Peyer's patch (tissue), 4 donors: ENCODE measurements around the gene PRXL2B.

ENCODE experiments used
- CTCF ChIP-seq, 6 experiments: fragments of 450-650 bp in 4 of 6; fragments of 200-600 bp in 2 of 6; sonication (generic) in 1 of 6; IDR thresholded peaks; one replicate each; pipeline ENCODE4 v1.5.1; 2017 to 2019; ENCODE audit warnings: antibody characterized with exemption in 6 of 6, mild to moderate bottlenecking in 3 of 6, moderate library complexity in 1 of 6
- POLR2A ChIP-seq, 2 donors: fragments of 450-650 bp; IDR thresholded peaks; one replicate each; pipeline ENCODE4 v1.5.1; 2017; ENCODE audit warnings: antibody characterized with exemption in 2 of 2, mild to moderate bottlenecking in 2 of 2, moderate library complexity in 2 of 2

DNA sequence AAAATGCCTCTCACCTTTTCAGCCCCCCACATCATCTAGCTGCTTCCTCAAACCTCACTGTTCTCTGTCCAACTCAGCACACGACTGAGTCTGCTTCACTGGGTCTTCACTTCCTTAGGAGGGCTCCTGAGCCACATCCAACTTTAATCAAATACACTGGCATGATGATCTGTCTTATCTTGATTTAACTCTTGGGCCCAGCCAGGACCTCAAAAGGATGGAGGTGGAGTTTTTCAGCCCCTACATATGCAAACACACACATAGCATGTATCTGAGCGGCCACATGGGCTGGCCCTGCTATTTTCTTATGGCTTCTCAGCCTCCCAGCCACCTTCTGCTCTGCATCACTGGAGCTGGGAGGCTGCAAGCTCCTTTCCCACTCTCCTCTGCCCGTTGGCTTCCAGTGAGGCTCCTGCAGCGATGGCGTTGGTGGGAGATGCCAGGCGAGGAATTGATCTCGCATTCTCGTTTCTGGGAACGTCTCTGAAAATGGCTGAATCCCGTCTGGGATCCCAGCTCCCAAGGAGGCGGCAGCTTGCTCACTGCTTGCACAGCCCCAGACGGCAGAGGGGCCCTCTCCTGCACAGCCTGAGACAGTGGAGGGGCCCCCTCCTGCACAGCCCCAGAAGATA is 1.8 kb upstream of the PRXL2B start:
- no peak for TF ChIP-seq CTCF (IDR thresholded peaks at IDR 0.05)
- TF ChIP-seq POLR2A (IDR thresholded peaks at IDR 0.05), result no peak
